Breast epithelium (tissue), 3 donors: ENCODE measurements around the gene SPTSSB.

Source experiments
- CTCF ChIP-seq, 3 donors: fragments of 450-650 bp; IDR thresholded peaks; one replicate each; pipeline ENCODE4 v1.5.1; 2016 to 2017; ENCODE audit warnings: antibody characterized with exemption in 3 of 3, mild to moderate bottlenecking in 3 of 3, moderate library complexity in 3 of 3
- POLR2A ChIP-seq: fragments of 450-650 bp; IDR thresholded peaks from one replicate; pipeline ENCODE4 v1.6.1; 2016; ENCODE audit warnings: antibody characterized with exemption, mild to moderate bottlenecking, moderate library complexity

DNA sequence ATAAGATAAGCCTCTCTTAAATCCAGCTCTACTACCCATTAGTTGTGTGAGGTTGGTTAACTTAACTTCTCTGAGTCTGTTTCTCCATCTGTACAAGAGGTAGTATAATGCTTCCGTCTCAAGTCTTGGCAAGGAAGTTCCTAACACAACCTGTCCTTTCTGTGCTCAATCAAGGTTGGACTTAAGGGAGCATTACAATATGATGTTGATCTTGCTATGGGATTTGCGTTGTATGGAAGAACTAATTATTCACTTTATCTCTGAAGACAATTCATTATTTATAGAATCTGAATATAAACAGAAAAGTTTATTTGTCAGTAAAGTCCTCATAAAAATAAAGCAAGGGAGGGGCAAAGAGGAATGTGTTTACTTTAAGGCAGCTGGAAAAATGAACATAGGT, 18.9 kb upstream of the SPTSSB start:
- no peak for TF ChIP-seq POLR2A
- no peak for TF ChIP-seq CTCF (IDR thresholded peaks at IDR 0.05)
